Endodermal cell (in vitro differentiated cells): Measurements from ENCODE around the gene DPH2. TPM values are rescaled to one million over a fixed set of nuclear protein-coding genes. Genes with fewer than 3 reads are reported as not detected.

Source experiments
- DNase-seq: peaks from one replicate; pipeline ENCODE4 v3.0.0-alpha.2; 2017
- H3K27ac ChIP-seq: 2 replicates; pipeline ENCODE4 v1.5.1; 2013; ENCODE audit warnings: mild to moderate bottlenecking, low read depth, low read length, moderate library complexity
- H3K27me3 ChIP-seq: 2 replicates; pipeline ENCODE4 v1.6.1; 2013; ENCODE audit warnings: mild to moderate bottlenecking, low read length, moderate library complexity; ENCODE audit not compliant: insufficient read depth, control insufficient read depth, poor library complexity, severe bottlenecking
- H3K36me3 ChIP-seq: 2 replicates; pipeline ENCODE4 v1.7.0; 2013; ENCODE audit warnings: mild to moderate bottlenecking, low read length, moderate library complexity; ENCODE audit not compliant: control insufficient read depth, insufficient read depth
- H3K4me1 ChIP-seq: one replicate; pipeline ENCODE4 v1.7.0; 2013; ENCODE audit warnings: low read length; ENCODE audit not compliant: control insufficient read depth, insufficient read depth
- H3K4me3 ChIP-seq: 2 replicates; pipeline ENCODE4 v1.5.1; 2013; ENCODE audit warnings: mild to moderate bottlenecking, low read length, moderate library complexity
- H3K9ac ChIP-seq: 2 replicates; pipeline ENCODE4 v1.6.1; 2013; ENCODE audit warnings: mild to moderate bottlenecking, low read length, moderate library complexity; ENCODE audit not compliant: poor library complexity, severe bottlenecking; ENCODE audit errors: extremely low read depth
- H3K9me3 ChIP-seq: 2 replicates; pipeline ENCODE4 v1.6.1; 2013; ENCODE audit warnings: mild to moderate bottlenecking, low read length, moderate library complexity; ENCODE audit not compliant: control insufficient read depth
- H3K27ac Mint-ChIP-seq: 2 replicates; pipeline ENCODE4 v1.8.0; 2020; ENCODE audit warnings: mixed read lengths
- H3K27me3 Mint-ChIP-seq: 2 replicates; pipeline ENCODE4 v1.8.0; 2021; ENCODE audit warnings: mild to moderate bottlenecking, mixed read lengths; ENCODE audit not compliant: insufficient read depth
- H3K36me3 Mint-ChIP-seq: 2 replicates; pipeline ENCODE4 v1.8.0; 2020; ENCODE audit warnings: low read depth, mixed read lengths
- H3K4me1 Mint-ChIP-seq: 2 replicates; pipeline ENCODE4 v1.8.0; 2020; ENCODE audit warnings: mixed read lengths
- H3K4me3 Mint-ChIP-seq: 2 replicates; pipeline ENCODE4 v1.8.0; 2020; ENCODE audit warnings: mild to moderate bottlenecking, moderate library complexity, mixed read lengths
- H3K9me3 Mint-ChIP-seq: 2 replicates; pipeline ENCODE4 v1.8.0; 2020; ENCODE audit warnings: mild to moderate bottlenecking, mixed read lengths
- CTCF ChIP-seq: fragments of 200-600 bp; sonication (generic); conservative IDR thresholded peaks from 2 replicates; pipeline ENCODE4 v1.5.0; 2021; ENCODE audit warnings: antibody characterized with exemption, mild to moderate bottlenecking
- WGBS, 2 experiments: methylation state at CpG; one replicate each; pipeline versions ENCODE4 v1.1.5 to v1.1.7; 2013; ENCODE audit warnings: missing lambda C conversion rate in 2 of 2, mixed read lengths in 1 of 2; ENCODE audit not compliant: insufficient coverage in 1 of 2, insufficient read length in 1 of 2; 5-methylcytosine and 5-hydroxymethylcytosine counted together
- total RNA-seq, 2 donors: library from RNA; stranded (reverse); fragmentation: NEBNext Ultra II Directional in 1 of 2; extraction: Animal tissue kit (Norgen Biotek cat#: 25700) in 1 of 2; gene quantifications; 2 replicates in 1 of 2; 3 replicates in 1 of 2; pipeline ENCODE4 v1.2.1, GENCODE V29; 2021

DPH2 gene
- total RNA-seq, 2 donors from 2014 or later, result 28.5 to 31.3 TPM

- DNase-seq, result no peak
- Histone ChIP-seq H3K27me3 (no peaks in the 10 kb centered on the region), H3K9ac (no peak overlapping the region), H3K27ac (no peak overlapping the region), H3K4me1 (no peaks in the 10 kb centered on the region), H3K36me3 (no peaks in the 10 kb centered on the region), H3K4me3 (no peak overlapping the region), H3K9me3 (no peaks in the 10 kb centered on the region)
- H3K27ac Mint-ChIP-seq, result no peak overlapping the region
- no peaks in the 10 kb centered on the region for H3K9me3 Mint-ChIP-seq
- no peaks in the 10 kb centered on the region for H3K27me3 Mint-ChIP-seq
- peaks cover 4% of the 10 kb centered on the region for H3K36me3 Mint-ChIP-seq
- H3K4me3 Mint-ChIP-seq, result no peak overlapping the region
- WGBS, 2 experiments, result 89 to 100% methylated on average over 1 to 5 of the region's 5 CpGs
- no peak for TF ChIP-seq CTCF
- H3K4me1 Mint-ChIP-seq, result no peaks in the 10 kb centered on the region
Observed at GRCh38 chr1:44013949-44014348, 44.1 kb downstream of the DPH2 start.

DNA sequence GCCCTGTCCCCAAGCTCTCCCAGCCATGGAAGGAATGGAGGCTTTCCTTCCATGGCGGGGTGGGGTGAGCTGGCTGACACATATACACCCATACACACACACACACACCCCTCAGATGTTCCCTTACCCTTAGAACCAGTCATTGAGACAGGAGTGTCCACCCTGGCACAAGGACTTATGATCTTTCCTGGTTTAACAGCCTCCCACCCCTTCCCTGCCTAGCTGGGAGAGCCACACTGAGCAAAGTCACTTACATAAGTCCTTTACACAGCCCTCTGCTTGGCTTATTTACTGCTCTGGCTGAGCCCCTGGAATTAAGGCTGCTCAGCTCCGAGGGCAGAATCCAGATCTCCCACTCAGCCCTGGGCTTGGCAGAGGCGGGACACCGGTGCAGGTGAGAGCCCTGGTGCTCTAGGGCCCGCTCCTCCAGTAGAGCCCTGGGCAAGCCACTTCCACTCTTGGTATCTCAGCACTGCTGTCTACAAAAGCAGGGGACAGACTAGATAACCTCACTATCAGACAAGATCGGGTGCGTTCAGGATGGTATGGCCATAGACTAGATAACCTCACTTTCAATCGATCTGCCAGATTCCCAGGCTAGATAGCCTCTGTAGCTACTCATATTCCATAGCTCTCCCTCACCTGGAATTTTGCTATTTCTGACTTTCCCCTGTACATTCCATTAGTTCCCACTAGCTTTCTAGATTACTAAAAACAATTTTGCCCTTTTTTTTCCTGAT lies 44.7 kb downstream of the DPH2 start:
- Mint-ChIP-seq H3K27me3 (no peaks in the 10 kb centered on the region), H3K4me3 (no peak overlapping the region), H3K9me3 (no peaks in the 10 kb centered on the region), H3K4me1 (no peaks in the 10 kb centered on the region), H3K36me3 (peaks cover 3% of the 10 kb centered on the region), H3K27ac (no peak overlapping the region)
- Histone ChIP-seq H3K4me3 (no peak overlapping the region), H3K9me3 (no peaks in the 10 kb centered on the region), H3K4me1 (no peaks in the 10 kb centered on the region), H3K9ac (no peak overlapping the region), H3K27ac (no peak overlapping the region), H3K36me3 (no peaks in the 10 kb centered on the region), H3K27me3 (no peaks in the 10 kb centered on the region)
- TF ChIP-seq CTCF, result no peak
- DNase-seq, result no peak
- 89 to 96% methylated on average over 6 to 8 of the region's 8 CpGs for WGBS, 2 experiments

DNA sequence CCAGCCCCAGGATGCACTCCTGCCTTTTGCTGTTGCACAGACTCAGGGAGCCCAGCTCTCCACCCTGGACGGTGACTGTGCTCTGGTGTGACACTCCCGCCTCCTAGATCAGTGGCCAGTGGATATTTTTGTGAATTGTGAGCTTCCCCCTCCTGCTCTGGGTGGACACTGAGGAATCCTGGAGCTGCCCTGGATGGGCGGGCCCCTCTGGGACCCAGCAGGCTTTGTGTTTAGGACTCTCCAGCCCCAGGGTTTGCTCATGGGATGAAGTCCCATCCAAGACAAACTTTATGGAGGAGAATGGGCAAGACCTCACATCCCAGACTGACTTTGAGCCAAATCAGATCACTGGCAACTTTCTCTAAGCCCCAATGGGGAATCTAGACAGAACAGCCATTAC lies 45.4 kb downstream of the DPH2 start:
- Histone ChIP-seq H3K9ac (no peak overlapping the region), H3K9me3 (no peaks in the 10 kb centered on the region), H3K27ac (no peak overlapping the region), H3K36me3 (no peaks in the 10 kb centered on the region), H3K4me1 (no peaks in the 10 kb centered on the region), H3K27me3 (no peaks in the 10 kb centered on the region), H3K4me3 (no peak overlapping the region)
- H3K27ac Mint-ChIP-seq, result no peak overlapping the region
- no peaks in the 10 kb centered on the region for H3K4me1 Mint-ChIP-seq
- no peaks in the 10 kb centered on the region for H3K36me3 Mint-ChIP-seq
- H3K4me3 Mint-ChIP-seq, result no peak overlapping the region
- no peaks in the 10 kb centered on the region for H3K27me3 Mint-ChIP-seq
- no peak for DNase-seq
- WGBS, 2 experiments, result 90 to 93% methylated on average over 2 to 3 of the region's 3 CpGs
- TF ChIP-seq CTCF, result no peak
- no peaks in the 10 kb centered on the region for H3K9me3 Mint-ChIP-seq
